Activated CD8-positive, alpha-beta memory T cell treated with anti-CD3 and anti-CD28 coated beads, Interleukin-2, amount 50 U/mL, for 1 hour (primary cell): ENCODE data around the gene GIPC2.

Experiments used
- DNase-seq: peaks from one replicate; pipeline ENCODE4 v3.0.0-alpha.2; 2020; ENCODE audit errors: extremely low read depth

Gene GIPC2

DNA sequence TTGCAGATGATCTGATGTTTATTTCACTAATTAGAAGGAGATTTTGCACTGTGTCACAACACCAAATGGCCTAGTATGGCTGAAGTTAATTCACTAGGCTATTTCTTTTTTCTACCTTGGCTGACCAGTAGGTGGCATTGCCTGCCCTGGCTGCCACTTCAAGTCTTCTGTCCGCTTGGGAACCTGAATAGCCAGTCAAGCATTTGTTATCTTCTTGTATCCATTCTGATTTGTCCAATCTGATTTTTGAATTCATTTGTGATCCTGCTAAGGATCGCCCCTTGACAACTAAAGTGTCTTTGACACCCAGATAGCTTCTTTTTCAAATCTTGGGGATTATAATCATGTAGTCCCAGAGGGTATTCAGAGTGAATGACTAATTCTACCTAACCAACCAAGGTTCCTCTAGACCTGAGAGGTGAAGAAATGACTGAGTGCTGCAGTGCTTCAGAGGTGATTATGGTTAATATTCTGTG lies 99.4 kb downstream of the GIPC2 start:
- DNase-seq, result no peak

DNA sequence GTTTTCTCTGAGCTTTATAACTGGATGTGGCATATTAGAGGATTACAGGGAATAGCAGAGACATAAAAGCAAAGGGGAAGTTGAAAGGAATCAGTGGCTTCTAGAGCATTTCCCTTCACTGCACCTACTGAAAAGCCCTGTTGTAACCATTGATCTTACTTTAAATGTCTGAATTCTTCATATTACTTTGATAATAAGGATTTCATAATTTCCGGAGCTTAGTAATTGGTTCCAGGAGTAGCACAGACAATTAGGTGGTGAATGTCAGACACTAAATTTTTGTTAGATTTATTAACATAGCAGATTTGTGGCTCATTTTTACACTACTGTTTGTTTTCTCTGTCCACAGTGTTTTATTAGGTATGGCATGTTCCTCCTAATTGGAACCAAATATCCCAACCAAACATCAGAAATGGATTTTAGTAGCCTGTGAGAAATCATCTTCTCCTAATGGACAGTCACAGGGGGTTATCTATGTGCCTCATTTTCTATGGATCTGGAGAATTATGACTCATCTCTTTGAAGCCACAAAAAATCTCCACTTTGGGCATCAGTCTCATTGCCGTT lies 100.5 kb downstream of the GIPC2 start:
- DNase-seq, result no peak

DNA sequence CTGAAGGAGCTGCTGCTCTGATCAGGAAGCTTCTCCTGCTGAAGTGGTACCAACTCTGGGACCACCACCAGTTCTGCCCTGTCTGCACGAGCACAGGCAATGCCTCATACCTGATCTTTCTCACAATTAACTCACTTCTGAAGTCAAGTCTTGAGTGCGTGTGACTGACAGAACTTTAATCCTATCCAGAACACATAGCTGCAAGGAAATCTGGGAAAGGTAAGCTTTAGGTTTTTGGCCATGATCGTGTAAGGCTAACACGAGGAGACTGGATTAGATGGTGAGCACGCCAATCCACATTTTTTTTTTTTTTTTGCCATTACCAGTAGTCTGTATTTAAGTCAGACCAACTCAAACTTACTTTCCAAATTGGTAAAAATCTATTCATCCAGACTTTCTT lies 101.3 kb downstream of the GIPC2 start:
- DNase-seq, result no peak

DNA sequence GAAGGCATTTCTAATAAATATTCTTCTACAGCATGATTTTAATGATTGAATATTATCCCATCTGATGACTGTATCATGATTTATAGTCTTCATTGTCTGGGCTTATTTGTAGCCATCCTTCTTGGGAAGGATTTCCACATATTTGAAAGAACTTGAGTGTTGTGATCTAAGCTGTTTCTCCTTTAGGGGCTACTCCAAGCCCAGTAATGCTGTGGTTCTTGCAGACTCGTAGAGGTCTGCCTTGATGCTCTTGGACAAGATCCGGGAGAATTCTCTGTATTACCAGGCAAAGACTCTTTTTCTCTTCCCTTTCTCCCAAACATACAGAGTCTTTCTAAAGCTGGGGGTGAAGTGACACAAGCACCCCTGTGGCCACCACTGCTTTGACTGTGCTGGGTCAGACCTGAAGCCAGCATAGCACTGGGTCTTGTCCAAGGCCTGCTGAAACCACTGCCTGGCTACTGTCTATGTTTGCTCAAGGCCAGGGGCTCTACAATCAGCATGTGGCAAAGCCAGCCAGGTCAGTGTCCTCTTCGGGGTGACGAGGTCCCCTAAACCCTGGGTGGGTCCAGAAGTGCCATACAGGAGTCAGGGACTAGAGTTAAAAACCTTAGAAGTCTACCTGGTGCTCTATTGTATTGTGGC lies 107.4 kb downstream of the GIPC2 start:
- DNase-seq, result no peak

DNA sequence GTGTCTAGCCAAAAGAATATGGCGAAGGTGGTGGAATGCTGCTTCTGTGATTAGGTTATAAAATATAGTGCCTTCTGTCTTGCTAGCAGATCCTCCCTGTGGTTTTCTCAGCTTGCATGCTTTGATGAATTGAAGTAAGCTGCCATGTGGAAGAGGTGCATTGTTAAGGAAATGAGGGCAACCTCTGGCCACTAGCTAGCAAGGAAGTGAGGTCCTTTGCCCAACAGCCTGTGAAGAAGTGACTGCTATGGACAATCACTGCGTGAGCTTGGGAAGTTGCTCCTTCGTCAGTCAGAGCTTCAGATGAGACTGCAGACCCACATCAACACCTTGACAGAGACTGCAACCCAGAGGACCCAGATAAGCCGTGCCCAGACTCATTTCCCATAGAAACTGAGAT lies 109.4 kb downstream of the GIPC2 start:
- DNase-seq, result no peak

GRCh38 chr1:78156805-78157521 lies 111.2 kb downstream of the GIPC2 start:
- DNase-seq, result no peak

- DNase-seq, result no peak
Measured at GRCh38 chr1:78165816-78166215, 120.0 kb downstream of the GIPC2 start.

DNA sequence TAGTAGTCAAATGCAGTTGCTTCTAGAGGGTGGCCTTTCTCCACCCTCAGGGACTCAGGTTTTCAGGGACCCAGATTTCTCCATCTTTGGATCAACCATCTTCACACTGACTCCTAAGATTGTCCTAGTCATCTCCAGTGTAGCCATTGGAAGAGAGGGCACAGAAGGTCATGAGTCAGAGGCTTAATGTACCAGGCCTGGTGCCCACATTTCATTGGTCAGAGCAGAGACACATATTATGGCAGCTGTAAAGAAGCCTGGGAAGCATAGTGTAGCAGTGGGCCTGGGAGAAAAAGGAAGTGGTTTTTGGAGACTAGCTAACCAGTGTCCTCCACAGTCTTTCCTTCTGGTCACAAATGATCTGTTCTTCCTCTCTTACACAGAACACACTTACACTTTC lies 122.5 kb downstream of the GIPC2 start:
- DNase-seq, result no peak

DNA sequence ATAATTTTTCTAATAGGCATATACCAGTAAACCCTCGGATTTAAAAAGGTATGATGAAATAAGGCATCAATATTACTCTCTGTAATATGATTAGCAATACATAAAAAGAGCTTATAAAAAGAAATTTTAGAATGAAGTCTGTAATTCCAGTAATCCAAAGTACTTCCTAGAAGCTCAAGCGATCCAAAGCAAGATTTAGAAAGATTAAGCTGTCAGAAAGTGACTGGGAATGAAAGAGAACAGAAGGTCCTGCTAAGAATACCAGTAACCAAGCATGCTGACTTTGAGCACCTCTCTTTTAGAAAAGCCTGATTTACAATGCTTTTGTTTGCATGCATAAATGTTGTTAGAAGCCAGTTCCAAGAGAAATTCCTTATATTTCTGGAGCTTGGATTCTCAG lies 125.1 kb downstream of the GIPC2 start:
- no peak for DNase-seq

- DNase-seq, result no peak
Measured at GRCh38 chr1:78171736-78172590, 126.2 kb downstream of the GIPC2 start.

DNA sequence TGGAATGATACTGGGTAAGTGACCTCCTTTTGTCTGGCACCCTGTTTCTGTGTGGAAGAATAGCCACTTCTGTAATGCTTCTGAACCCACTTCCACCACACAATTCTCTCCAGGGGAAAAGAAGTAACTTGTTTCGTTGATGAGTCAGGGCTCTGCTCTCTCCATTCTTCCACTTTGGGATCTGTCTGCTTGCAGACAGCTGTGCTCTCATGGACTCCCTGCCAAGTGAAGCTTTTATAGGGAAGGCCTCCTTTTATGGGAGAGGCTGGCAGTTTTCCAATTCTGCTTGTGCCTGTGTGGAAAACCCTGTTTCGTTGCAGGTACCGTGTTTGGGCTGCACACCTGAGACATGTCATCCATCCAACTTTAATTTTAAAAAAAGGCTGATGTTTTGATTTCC lies 130.7 kb downstream of the GIPC2 start:
- DNase-seq, result no peak

DNA sequence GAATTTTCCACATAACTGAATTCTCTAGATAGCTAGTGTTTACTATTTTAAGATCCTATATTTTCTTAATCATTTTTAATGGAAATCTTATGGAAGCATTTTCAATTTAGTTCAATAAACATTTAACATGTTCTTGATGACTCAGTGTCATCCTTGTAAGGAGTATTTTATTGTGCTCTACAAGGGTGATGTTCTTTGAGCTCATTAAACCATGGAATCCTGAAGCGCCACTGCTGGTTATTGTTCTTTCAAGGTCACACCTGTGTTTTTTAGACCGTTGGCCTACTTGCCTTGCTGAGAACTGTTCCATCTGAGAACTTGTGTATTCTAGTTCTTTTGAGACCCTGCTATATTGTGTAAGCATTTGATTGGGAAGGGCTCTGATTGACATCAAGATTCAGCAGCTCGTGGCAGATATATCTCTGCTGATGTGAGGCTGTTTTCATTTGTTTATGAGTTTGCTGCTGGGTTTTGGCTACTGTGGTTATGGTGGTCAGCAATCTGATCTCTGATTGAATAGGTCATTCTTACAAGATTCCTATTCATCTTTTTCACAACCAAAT lies 132.0 kb downstream of the GIPC2 start:
- no peak for DNase-seq

DNA sequence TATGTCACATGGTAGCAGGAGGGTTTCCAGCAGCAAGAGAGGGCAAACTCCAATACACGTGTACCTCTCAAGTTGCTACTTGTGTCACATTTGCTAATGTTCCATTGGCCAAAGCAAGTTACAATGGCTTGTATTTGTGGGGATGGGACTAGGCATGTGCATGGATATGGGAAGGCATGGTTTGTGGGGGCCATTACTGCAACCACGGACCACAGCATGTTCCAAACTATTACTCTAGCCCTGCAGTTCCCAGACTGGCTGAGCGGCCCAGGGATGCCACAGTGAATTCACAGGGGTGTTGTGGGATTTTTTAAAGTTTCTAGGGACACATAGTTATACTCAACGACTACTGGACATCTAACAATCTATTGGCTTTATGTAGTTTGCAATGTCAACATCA lies 133.1 kb downstream of the GIPC2 start:
- DNase-seq, result no peak

- no peak for DNase-seq
Measured at GRCh38 chr1:78184460-78185072, 138.8 kb downstream of the GIPC2 start.
